GM19372 (cell line): ENCODE data around the gene ARHGEF11.

Experiments
- ATAC-seq: cut with Tn5 transposase; IDR thresholded peaks from one replicate; pipeline ENCODE4 v1.9.1; 2021; ENCODE audit warnings: mild to moderate bottlenecking, low read depth, moderate library complexity; ENCODE audit not compliant: unreplicated experiment

The ARHGEF11 gene

DNA sequence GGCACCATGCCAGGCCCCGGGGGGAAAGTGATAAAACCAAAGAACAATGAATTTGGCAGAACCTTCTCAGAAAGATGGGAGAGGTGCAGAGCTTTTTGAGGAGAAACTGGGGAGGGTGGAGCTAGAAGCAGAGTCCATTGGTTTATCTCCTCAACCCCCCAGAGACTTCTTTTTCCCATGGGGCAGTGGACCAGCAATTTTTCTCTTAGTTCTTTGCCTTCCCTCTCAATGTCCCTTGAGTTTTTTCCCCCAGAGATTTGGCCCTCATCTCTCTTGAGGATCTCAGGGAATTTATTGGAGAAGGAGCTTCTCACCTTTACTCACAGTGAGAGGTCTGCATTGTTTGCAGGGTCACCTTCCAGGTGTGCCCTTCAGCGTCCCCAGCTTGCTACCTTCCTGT is 5.3 kb upstream of the ARHGEF11 start:
- no peak for ATAC-seq

GRCh38 chr1:157047062-157047410 is 1.5 kb upstream of the ARHGEF11 start:
- ATAC-seq, result no peak

GRCh38 chr1:157044326-157044725 is 1.2 kb downstream of the ARHGEF11 start:
- no peak for ATAC-seq

- no peak for ATAC-seq
Measured at GRCh38 chr1:157043685-157044084, 1.9 kb downstream of the ARHGEF11 start.

DNA sequence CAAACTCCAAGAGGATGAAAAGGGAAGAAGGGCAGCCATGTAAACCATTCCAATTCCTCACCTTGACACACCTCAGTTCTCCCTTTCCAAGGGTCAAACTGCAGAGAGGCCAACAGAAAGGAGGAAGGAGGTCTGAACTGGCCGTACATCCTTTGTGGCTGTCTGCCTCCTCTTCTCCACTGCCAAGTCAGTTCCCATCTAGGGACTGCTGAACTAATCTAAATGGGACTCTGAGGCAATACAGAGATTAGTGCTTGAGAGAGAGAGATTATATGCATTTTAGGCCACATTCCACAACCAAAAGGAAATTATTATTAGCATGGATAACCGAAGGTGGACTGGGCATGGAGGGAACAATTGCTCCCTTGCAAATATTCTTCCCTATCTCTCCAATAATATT is 2.7 kb downstream of the ARHGEF11 start:
- no peak for ATAC-seq

DNA sequence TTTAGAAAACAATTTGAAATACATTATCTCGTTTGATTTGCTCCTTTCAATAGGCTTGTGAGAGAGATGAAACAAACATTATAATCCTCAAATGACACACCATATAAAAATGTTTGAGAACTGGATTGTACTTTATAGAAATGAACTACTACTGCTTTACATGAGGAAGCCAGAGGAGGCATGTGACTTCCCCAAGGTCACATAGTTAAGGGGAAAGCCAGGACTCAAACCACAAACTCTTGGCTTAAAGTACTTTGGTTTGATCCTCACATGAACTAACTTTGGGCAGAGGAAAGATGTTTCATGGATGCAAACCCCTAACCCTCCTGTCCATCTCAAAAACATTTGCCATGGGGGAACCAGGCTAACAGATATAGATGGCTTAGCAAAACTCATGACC is 4.7 kb downstream of the ARHGEF11 start:
- ATAC-seq, result no peak

DNA sequence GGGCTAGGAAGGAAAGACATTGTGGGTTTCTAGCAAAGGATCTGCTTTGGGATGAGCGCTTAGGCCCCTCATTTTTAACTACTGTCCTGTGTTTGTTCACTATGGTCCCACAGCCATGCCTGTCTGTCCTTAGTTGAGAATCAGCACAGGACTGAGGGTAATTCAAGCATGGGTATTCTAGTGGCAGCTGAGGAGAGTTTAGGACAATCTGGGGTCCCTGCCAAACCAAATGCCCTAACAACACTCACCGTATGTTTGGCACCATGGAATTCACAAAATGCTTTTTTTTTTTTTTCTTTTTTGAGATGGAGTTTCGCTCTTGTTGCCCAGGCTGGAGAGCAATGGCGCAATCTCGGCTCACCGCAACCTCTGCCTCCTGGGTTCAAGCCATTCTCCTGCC is 10.4 kb downstream of the ARHGEF11 start:
- no peak for ATAC-seq

DNA sequence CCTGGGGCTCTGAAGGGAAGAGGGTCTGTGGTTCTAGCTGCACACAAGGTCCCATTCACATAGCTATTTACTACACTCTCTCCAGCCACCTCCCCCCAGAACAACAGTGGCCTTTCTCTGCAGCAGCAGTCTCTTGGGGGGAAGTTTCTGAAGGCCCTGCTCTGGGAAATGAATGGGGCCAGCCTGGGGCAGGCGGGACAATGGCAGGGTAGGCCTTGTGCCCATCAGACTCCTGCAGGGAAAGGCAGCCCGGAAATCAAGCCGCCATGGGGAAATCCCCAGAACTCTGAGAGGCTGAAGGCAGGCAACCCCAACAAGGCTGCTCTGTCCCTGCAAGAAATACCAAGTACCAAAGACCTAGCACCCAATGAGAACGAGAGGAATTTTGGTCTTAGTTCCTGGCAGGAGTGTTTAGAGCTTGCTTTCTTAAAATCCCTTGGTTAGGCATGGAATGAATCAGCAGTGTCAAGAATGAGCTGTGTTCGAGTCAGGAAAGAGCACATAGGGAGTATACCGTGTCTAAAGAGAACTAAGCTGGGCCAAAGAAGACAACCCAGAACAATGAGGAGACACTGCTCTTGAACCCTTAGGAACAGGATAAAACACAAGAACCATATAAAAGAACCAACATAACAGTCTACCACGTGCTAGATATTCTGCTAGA is 11.3 kb downstream of the ARHGEF11 start:
- no peak for ATAC-seq

- ATAC-seq, result no peak
Measured at GRCh38 chr1:157033357-157033876, 12.1 kb downstream of the ARHGEF11 start.

- ATAC-seq, result no peak
Measured at GRCh38 chr1:157032303-157032702, 13.2 kb downstream of the ARHGEF11 start.

DNA sequence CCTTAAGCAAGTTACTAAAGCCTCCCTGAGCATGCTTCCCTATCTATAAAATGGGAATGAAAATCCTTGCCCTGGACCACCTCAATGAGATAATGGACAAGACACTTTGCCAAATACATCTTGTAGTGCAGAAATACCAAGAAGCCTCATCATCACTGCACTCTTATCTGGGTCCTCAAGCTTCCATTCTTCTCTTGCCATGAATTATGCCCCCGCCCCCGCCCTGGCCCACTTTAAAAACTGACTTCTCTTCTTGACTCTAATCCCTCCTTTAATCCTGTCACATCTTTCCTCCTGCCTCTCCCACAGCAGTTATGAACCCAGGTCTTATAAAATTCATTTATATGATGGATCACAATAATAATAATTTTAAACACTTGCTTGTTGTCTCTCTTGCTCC is 14.8 kb downstream of the ARHGEF11 start:
- no peak for ATAC-seq

DNA sequence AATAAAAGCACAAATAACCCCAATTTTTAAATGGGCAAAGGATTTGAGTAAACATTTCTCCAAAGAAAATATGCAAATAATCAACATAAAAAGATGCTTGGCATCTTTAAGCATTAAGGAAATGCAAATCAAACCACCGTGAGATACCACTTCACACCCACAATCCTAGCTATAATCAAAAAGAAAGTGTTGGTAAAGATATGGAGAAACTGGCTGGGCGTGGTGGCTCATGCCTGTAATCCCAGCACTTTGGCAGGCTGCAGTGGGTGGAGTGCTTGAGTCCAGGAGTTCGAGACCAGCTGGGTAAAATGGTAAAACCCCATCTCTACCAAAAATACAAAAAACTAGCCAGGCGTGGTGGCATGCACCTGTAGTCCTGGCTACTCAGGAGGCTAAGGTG is 16.9 kb downstream of the ARHGEF11 start:
- no peak for ATAC-seq

DNA sequence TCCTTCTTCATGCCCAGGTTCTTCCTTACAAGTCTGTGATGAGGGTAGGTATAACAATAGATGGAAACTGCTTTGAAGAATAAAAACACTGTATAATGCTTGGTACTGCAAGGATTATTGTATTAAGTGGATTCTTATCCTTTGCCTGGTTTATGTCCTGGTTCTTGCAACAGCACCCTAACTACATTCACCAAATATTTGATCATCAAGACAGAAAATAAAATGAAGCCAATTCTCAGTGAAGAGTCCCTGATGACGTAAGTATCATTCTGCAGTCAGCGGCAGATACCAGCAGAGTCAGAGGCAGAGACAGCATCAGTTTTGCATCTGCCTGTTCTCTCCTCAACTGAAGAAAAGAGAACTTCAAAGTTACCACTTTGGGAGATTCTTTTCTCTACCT is 19.7 kb downstream of the ARHGEF11 start:
- ATAC-seq, result no peak

GRCh38 chr1:157025385-157025784 is 20.2 kb downstream of the ARHGEF11 start:
- no peak for ATAC-seq

GRCh38 chr1:157021688-157022087 is 23.9 kb downstream of the ARHGEF11 start:
- no peak for ATAC-seq

DNA sequence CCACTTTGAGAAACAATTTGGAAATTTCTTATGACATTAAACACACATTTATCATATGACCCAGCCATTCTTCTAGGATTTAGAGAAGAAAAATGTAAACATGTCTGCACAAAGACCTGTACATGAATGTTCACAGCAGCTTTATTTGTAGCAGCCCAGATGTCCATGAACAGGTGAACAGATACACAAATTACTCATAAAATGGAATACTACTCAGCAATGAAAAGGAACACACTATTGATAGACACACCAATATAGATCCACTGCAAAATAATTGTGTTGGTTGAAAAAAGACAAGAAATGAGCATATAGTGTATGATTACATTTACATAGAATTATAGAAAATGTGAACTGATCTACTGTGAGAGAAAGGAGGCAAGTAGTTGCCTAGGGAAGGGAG is 26.1 kb downstream of the ARHGEF11 start:
- no peak for ATAC-seq

DNA sequence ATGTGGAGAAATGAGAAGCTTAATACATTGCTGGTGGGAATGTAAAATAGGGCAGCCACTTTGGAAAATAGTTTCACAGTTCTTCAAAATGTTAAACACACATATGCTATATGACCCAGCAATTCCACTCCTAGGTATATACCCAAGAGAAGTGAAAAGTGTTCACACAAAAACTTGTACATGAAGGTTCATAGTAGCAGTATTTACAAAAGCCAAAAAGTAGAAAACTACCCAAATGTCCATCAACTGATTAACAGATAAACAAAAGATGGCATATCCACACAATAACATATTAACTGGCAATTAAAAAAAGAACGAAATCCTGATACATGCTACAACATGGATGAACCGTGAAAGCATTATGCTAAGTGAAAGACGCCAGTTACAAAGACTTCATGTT is 33.7 kb downstream of the ARHGEF11 start:
- no peak for ATAC-seq

DNA sequence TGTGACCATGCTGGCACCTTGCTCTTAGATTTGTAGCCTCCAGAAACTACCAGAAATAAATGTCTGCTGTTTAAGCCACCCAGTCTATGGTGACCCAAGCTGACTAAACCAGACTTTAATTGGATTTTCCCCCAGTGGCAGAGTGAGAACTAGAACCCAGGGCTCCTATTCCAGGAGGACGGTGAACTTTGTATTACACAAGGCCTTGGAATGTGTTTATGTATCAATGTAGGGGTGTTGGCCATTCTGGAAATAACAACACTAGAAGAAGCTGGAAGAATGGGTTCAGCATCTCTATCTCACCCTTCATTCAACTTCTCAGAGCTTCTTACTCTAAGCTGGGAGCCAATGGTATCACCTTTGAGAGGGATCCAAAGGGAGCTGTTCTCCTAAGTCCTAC is 37.0 kb downstream of the ARHGEF11 start:
- ATAC-seq, result no peak

DNA sequence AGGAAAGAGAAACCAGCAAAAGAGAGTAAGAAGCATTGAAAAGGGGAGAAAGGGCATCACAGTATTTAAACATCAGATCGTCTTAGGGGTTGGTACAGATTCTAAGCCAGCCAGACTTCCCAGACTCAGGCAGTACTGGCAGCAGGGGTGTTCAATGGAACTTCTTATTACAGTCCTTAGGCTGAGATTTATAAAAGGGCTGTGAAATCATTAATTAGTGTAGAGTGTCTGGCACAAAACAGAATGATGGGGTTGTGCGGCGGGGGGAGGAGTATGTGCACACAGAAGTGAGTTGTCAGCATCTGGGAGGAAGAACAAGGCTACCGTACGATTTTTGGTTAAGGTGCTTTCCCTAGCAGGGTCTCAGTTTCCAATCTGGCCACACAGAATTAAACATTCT is 38.2 kb downstream of the ARHGEF11 start:
- ATAC-seq, result no peak

GRCh38 chr1:157006676-157007075 is 38.9 kb downstream of the ARHGEF11 start:
- no peak for ATAC-seq

- ATAC-seq, result no peak
Measured at GRCh38 chr1:157005965-157006364, 39.6 kb downstream of the ARHGEF11 start.

DNA sequence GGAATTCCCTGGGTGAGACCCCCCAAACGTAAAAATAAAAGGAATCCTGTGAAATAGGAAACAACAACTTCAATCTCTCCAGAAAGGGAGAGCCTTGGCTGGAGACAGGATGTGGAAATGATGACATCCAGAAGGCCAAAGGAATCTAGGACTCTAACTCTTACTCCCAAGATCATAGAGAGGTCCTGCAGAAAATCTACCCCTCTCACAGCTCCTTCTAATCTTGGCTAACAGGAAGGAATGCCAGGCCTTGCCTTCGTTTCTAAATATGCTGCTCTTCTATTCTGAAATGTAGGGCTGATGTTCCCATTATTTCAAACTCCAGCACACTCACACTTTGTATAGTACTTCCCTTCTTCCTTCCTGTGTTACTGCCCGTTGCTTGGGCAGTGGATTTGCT is 40.7 kb downstream of the ARHGEF11 start:
- no peak for ATAC-seq

DNA sequence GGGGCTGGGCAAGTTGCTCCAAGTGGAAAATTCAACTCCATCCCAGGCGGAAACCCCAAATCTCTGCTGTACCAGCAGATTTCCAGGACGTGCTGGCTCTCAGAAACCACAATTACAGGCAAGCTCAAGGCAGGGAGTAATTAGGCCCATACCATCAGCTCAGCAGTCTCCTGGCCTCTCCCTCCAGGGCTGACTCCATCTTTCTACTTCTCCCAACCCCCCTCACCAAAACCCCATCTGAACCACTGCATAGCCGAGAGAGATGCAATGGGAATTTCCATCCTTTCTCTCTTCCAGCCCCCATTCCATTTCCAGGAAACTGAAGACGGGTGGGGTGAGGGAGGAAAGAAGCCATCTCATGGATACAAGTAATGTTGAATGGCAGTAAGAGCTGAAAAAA is 41.2 kb downstream of the ARHGEF11 start:
- no peak for ATAC-seq
